Measurements from ENCODE around the gene FYB2. TPM values are rescaled to one million over a fixed set of nuclear protein-coding genes. Genes with fewer than 3 reads are reported as not detected.

FYB2 gene
- total RNA-seq, 2 experiments from 2014 or later, result not detected

DNA sequence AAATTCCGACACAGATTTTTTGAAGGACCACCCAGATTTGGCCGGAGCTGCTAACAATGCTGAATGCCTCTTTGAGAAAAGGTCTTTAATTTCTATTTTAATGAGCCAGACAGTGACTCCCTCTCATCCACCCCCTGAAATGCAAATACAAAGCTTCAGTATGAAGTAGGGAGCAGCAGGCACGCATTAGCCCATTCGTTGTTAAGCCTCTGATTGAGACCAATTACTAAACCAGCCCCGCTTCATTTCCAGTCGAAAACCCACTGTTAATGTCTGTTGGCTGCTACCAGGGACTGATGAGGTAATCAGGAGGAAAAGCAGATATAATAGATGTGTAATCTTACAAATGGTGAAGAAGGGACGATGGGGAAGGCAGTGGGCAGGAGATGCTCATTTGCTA is 30.5 kb upstream of the FYB2 start:
- Mint-ChIP-seq H3K36me3 (no peaks in the 10 kb centered on the region), H3K27me3 (no peaks in the 10 kb centered on the region), H3K4me3 (no peak overlapping the region), H3K9me3 (no peaks in the 10 kb centered on the region), H3K27ac (no peak overlapping the region), H3K4me1 (no peaks in the 10 kb centered on the region)
- POLR2A ChIA-PET, result no interaction called here
- DNase-seq, result no peak
- ATAC-seq (ENCODE audit: low read depth), result no peak

DNA sequence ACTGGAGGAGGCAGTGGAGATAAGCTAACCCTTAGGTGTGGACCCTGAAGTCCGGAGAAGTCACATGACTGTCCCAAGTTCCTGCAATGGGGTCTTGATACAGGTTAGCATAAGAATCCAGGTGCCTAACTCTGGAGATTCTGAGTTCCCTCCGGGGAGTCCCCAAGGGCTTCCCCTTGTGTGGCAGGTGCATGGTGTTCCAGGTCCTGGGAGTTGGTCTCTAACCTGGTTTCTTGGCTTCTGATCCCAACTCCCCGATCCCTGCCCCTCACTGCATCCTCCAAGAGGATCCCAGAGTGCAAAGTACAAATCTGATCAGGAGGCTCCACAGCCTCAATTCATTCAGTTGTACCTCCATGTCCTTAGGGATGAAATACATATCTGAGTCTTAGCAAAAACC is 26.1 kb upstream of the FYB2 start:
- H3K27me3 Mint-ChIP-seq, result no peaks in the 10 kb centered on the region
- POLR2A ChIA-PET, result no interaction called here
- H3K4me3 Mint-ChIP-seq, result no peak overlapping the region
- H3K27ac Mint-ChIP-seq, result no peak overlapping the region
- no peak for DNase-seq
- H3K4me1 Mint-ChIP-seq, result no peaks in the 10 kb centered on the region
- ATAC-seq (ENCODE audit: low read depth), result no peak
- H3K9me3 Mint-ChIP-seq, result no peaks in the 10 kb centered on the region
- no peaks in the 10 kb centered on the region for H3K36me3 Mint-ChIP-seq

DNA sequence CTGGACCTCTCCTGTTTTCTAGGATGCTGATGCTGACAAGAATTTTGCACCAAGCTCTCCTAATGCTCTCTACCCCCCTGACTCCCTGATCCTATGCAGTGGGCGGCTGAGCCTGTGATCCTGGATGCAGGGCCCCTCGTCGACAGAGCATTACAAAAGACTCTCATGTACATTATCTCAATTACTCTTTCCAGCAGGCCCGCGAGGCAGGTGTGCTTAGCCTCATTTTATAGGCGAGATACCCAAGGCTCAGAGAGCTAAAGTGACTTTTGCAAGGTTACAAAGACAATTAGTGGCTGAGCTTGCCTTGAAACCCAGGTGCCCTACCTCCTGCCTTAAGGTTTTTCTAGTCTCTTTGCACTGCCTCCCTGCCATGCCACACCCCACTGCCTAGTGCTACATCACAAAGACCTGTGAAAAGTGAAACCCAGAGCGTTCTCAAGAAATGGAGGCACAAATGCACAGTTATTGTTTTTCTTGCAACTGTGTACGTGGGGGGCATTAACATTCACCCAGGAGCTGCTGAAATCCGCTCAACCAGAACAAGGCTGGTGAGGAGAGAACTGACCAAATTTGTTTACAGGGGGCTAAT is 25.4 kb upstream of the FYB2 start:
- Mint-ChIP-seq H3K27ac (no peak overlapping the region), H3K4me1 (no peaks in the 10 kb centered on the region), H3K4me3 (no peak overlapping the region), H3K27me3 (no peaks in the 10 kb centered on the region), H3K36me3 (no peaks in the 10 kb centered on the region), H3K9me3 (no peaks in the 10 kb centered on the region)
- POLR2A ChIA-PET, result no interaction called here
- ATAC-seq (ENCODE audit: low read depth) (no peak), DNase-seq (no peak)

DNA sequence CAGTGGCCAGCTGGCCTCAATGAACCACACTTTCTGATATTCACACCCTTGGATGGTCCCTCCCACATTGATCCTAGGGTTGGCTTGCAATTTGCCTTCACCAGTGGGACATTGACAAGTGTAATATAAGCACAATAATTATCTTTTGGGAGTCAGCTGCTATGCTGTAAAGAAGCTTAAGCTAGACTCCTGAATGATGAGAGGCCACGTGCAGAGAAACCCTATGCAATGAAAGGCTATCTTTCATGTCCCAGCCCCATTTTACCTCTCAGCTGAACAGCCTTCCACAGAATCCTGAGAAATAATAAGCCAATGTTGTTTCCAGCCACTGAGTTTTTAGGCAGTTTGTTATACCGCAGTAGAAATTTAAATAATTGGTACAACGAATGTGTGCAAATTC is 24.3 kb upstream of the FYB2 start:
- DNase-seq (no peak), ATAC-seq (ENCODE audit: low read depth) (no peak)
- H3K4me3 Mint-ChIP-seq, result no peak overlapping the region
- H3K4me1 Mint-ChIP-seq, result no peaks in the 10 kb centered on the region
- POLR2A ChIA-PET, result no interaction called here
- peaks cover 3% of the 10 kb centered on the region for H3K27me3 Mint-ChIP-seq
- no peaks in the 10 kb centered on the region for H3K36me3 Mint-ChIP-seq
- H3K27ac Mint-ChIP-seq, result no peak overlapping the region
- H3K9me3 Mint-ChIP-seq, result no peaks in the 10 kb centered on the region

DNA sequence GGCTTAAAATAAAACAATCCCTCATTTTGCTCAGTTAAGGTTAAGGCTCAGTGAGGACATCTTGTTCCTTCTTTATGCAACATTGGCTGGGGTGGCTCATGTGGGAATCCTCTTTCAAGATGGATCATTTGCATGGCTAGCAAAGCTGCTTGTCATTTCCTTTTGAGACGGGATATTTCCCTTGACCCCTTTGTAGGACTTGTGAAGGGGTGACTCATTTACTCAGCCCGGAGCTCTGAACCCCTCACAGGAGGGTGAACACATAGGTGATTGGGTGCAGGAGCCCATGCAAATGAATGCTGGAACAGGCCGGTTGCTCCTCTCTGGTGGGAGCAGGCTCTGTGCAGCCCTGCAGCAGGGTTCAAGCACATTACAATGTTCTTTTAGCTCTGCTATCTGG is 19.6 kb upstream of the FYB2 start:
- Mint-ChIP-seq H3K9me3 (no peaks in the 10 kb centered on the region), H3K27ac (no peak overlapping the region), H3K36me3 (no peaks in the 10 kb centered on the region), H3K4me1 (no peaks in the 10 kb centered on the region), H3K4me3 (no peak overlapping the region), H3K27me3 (peaks cover 3% of the 10 kb centered on the region)
- DNase-seq (no peak), ATAC-seq (ENCODE audit: low read depth) (no peak)
- POLR2A ChIA-PET, result no interaction called here

DNA sequence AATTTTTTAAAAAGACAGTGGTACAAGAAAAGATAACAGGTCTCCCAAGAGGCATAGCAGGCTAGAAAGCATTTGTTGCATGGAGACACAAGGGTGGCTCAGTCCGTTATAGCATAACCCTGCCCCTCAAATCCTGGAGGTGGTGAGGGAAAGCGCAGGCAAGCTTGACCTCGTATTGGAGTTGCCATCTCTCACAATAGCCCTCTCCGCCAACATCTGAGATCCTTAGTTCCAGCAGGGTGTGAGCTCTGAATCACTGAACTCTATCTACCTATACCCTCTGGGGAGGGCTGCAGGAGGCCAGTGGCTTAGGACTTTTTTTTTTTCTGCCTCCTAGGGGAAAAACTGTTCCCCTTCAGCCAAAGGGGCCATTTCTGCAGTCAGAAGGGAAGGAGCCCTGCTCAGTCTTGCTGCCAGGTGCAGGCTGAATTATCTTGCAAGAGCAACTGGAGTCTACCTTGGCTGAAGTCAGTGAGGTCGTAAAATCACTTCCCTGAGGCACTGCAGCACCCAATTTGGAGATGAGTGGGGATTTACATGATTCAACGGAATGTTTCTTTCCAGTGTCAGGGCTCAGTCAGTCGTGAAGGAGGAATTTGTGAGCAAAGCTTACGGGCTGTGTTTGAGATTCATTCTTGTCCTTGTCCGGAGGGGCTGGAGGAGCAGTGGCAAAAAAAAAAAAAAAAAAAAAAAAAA is 18.2 kb upstream of the FYB2 start:
- DNase-seq, result no peak
- Mint-ChIP-seq H3K9me3 (no peaks in the 10 kb centered on the region), H3K27me3 (peaks cover 3% of the 10 kb centered on the region), H3K27ac (no peak overlapping the region), H3K4me1 (no peaks in the 10 kb centered on the region), H3K4me3 (no peak overlapping the region), H3K36me3 (no peaks in the 10 kb centered on the region)
- POLR2A ChIA-PET, result no interaction called here
- no peak for ATAC-seq (ENCODE audit: low read depth)

DNA sequence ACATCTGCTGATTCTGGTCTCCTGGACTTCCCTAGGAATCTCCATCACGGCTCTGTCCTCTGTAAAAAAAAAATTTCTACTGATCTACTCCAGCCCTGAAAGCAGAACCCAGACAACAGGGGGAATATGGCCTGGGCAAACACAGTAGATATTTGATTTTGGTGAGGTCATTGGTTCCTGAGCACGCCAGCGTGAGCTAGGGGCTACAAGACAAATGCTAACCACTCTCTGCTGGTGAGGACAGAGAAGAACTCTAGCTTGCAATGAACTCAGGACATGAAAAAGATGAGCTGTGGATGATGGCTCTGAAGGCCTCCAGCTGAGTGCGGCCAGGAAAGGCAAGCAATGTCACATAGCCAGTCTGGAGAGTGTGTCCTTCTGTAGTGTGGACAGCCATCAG is 17.2 kb upstream of the FYB2 start:
- Mint-ChIP-seq H3K27ac (no peak overlapping the region), H3K36me3 (no peaks in the 10 kb centered on the region), H3K4me3 (no peak overlapping the region), H3K9me3 (no peaks in the 10 kb centered on the region), H3K4me1 (peaks cover 3% of the 10 kb centered on the region), H3K27me3 (peaks cover 3% of the 10 kb centered on the region)
- POLR2A ChIA-PET, result no interaction called here
- ATAC-seq (ENCODE audit: low read depth) (no peak), DNase-seq (no peak)

DNA sequence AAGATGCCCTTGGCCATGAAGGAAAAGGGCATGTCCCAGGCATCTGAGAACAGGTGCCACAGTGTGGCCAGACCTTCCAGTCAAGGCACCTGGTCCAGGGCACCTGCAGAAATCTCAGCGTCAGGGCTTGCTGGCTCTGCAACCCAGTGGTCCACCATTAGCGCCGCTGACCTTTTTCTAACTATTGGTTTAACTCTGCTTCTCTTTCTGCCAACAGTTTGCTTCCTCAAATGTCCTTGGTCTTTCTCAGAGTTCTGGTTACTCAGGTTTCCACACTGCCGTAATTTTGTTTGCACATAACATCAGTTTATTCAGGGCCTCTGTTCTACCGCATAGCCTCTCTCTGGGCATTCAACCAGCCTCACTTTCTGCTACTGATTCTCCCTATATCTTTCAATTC is 16.5 kb upstream of the FYB2 start:
- H3K4me3 Mint-ChIP-seq, result no peak overlapping the region
- no peak for DNase-seq
- H3K4me1 Mint-ChIP-seq, result peaks cover 3% of the 10 kb centered on the region
- peaks cover 3% of the 10 kb centered on the region for H3K27me3 Mint-ChIP-seq
- H3K27ac Mint-ChIP-seq, result no peak overlapping the region
- H3K9me3 Mint-ChIP-seq, result no peaks in the 10 kb centered on the region
- H3K36me3 Mint-ChIP-seq, result no peaks in the 10 kb centered on the region
- no peak for ATAC-seq (ENCODE audit: low read depth)
- POLR2A ChIA-PET, result no interaction called here

DNA sequence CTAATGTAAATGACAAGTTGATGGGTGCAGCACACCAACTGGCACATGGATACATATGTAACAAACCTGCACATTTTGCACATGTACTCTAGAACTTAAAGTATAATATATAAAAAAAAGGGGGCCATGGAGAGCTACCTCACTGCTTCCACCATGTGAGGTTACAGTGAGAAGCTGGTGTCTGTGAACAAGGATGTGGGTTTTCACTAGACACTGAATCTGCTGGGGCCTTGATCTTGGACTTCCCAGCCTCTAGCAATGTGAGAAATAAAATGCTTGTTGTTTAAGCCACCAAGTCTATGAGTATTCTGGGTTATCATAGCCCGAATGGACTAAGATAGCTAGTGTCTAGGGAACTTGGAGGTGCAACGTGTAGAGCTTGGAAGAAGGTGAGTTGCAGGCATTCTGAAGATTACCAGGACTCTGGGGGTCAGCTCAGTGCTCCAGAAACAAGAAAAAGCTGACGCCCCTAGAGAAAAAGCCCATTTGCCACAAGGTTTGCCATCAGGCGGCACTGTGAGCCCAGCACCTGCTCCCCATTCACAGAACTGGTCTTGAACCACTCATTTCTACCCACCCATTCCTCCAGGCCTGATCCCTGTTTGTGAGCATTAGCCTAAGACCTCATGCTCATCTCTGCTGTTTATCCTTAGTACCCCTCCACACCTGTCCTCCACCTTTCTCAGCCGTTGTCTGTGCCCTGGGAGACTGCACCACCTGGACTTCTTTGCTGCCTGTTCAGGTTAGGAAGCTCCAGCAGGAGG is 15.1 kb upstream of the FYB2 start:
- Mint-ChIP-seq H3K4me3 (no peak overlapping the region), H3K27ac (no peak overlapping the region), H3K4me1 (peaks cover 3% of the 10 kb centered on the region), H3K27me3 (peaks cover 3% of the 10 kb centered on the region), H3K36me3 (no peaks in the 10 kb centered on the region), H3K9me3 (no peaks in the 10 kb centered on the region)
- DNase-seq (no peak), ATAC-seq (ENCODE audit: low read depth) (no peak)
- POLR2A ChIA-PET, result no interaction called here

DNA sequence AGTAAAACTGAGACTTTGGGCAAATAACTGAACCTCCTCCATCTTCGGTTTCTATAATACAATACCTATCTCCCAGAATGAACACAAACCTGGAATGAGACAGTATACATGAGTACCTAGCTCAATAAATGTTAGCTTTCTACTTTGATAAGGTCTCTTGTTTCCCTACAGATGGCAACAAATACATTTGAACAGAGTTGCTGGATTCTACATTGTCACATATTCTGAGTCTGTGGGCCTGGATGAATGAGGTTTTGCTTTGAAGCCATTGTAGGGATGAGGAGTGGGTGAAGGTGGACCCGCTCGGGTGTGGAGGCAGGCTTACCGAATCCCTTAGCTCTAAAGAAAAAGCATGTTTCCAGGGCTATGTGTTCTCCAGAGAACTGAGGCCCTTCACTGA is 13.9 kb upstream of the FYB2 start:
- no peak for ATAC-seq (ENCODE audit: low read depth)
- Mint-ChIP-seq H3K9me3 (no peaks in the 10 kb centered on the region), H3K4me3 (no peak overlapping the region), H3K27ac (no peak overlapping the region), H3K27me3 (no peaks in the 10 kb centered on the region), H3K36me3 (no peaks in the 10 kb centered on the region), H3K4me1 (peaks cover 3% of the 10 kb centered on the region)
- POLR2A ChIA-PET, result no interaction called here
- no peak for DNase-seq

DNA sequence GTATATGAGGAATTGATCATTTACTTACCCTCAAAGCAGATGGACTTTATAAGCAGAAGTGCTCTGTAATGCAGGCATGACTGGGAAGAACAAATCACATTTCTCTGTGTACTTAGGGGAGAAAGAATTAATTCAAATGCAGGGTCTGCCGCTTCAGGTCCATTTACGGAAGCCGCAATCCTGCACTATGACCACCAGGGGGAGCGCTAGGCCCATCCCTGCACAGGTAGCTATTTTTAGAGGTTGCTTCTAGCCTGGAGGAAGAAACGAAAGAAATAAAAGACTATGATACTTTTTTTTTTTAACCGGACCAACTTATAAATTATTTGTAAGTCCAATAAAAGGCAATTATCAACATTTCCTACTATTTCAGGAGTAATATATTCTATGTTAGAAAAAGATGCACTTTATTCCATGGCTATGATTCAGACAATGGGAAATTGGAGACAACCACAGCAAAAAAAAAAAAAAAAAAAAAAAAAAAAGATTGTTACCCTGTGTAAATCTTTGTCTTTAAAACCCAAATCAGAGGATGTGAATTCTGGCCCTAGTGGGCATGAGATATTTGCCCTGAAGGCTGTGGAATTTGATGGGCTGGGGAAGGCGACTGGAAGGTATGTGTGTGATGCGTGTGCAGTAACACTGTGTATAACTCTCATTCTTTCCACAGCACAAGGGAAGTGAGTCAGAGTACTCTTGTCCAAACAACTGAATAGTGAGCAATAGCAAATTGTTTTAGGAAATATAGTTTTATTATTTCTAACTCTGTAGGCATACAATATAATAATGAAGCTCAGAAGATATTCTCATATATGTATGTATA is 12.9 kb upstream of the FYB2 start:
- no peak overlapping the region for H3K27ac Mint-ChIP-seq
- no peaks in the 10 kb centered on the region for H3K27me3 Mint-ChIP-seq
- H3K36me3 Mint-ChIP-seq, result no peaks in the 10 kb centered on the region
- POLR2A ChIA-PET, result no interaction called here
- ATAC-seq (ENCODE audit: low read depth) (no peak), DNase-seq (peak; percentile 65)
- H3K4me1 Mint-ChIP-seq, result peaks cover 3% of the 10 kb centered on the region
- H3K9me3 Mint-ChIP-seq, result no peaks in the 10 kb centered on the region
- no peak overlapping the region for H3K4me3 Mint-ChIP-seq

DNA sequence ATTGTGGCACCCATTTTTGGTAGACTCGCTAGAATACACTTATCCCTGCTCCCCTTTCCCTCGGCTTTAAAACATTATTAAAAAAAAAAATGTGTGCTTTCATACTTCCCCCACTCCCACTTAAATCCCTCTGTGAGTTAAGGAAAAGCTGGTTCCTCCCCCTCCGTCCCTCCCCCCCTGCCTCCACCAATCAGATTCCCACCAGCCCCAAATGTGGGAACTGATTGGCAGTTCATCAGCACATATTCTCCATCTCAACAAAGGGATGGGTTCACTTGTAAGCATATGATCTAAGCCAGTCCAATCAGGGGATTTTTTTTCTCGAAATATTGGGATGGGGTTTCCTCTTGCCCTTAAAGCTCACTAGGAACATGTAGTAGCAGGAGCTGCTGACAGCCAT is 10.8 kb upstream of the FYB2 start:
- DNase-seq, result no peak
- POLR2A ChIA-PET, result no interaction called here
- no peak overlapping the region for H3K4me3 Mint-ChIP-seq
- ATAC-seq (ENCODE audit: low read depth), result no peak
- no peaks in the 10 kb centered on the region for H3K27me3 Mint-ChIP-seq
- H3K4me1 Mint-ChIP-seq, result peaks cover 3% of the 10 kb centered on the region
- H3K27ac Mint-ChIP-seq, result no peak overlapping the region
- H3K9me3 Mint-ChIP-seq, result no peaks in the 10 kb centered on the region
- H3K36me3 Mint-ChIP-seq, result no peaks in the 10 kb centered on the region

DNA sequence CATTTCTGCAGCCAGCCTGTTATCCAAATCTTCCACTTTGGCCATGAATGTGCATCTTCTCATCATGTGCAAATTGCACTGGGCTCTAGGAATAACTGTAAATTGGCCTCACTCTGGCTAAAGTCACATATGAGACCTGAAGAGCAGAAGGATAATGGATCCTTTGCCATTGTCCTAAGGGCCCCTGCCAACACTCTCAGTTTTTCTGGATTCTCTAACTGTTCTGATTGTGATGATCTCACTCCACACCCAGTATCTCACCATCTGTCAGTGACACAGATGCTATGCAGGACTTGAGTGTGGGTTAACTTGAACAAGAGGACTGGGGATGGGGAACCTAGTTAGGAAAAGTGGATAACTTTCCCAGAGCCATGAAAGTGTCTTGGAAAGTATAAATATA is 8.5 kb upstream of the FYB2 start:
- Mint-ChIP-seq H3K4me3 (no peak overlapping the region), H3K27ac (no peak overlapping the region), H3K4me1 (peaks cover 3% of the 10 kb centered on the region), H3K27me3 (peaks cover 2% of the 10 kb centered on the region), H3K9me3 (no peaks in the 10 kb centered on the region), H3K36me3 (no peaks in the 10 kb centered on the region)
- POLR2A ChIA-PET, result no interaction called here
- ATAC-seq (ENCODE audit: low read depth), result no peak
- DNase-seq, result no peak

DNA sequence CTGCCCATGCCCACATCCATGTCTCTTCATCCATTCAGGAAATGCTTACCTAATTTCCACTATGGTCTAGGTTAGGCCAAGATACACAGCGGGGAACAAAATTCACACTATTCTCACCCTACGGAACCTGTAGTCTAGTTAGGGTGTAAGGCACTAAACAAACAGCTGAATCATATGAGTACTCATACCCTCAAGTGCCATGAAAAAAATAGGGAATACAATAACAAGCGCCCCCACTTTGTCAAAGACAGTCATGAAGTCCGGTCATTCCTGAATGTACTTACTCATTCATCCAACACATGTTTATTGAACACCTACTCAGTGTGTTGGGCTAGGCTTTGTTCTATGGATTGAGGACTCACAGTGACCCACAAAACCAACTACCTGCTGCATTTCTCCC is 6.2 kb upstream of the FYB2 start:
- no peak for ATAC-seq (ENCODE audit: low read depth)
- Mint-ChIP-seq H3K4me3 (no peak overlapping the region), H3K4me1 (no peaks in the 10 kb centered on the region), H3K27me3 (peaks cover 2% of the 10 kb centered on the region), H3K9me3 (no peaks in the 10 kb centered on the region), H3K36me3 (no peaks in the 10 kb centered on the region), H3K27ac (no peak overlapping the region)
- DNase-seq, result no peak
- POLR2A ChIA-PET, result no interaction called here
